GM23338 (cell line): Measurements from ENCODE around the gene SLC36A2.

Source experiments
- POLR2AphosphoS5 ChIP-seq: IDR thresholded peaks from 2 replicates; pipeline ENCODE4 v1.6.1; 2016; ENCODE audit warnings: antibody characterized with exemption, low read depth
- TF ChIP-seq, protein P1 (sequence below), 2 experiments: fragments of 200-600 bp in 1 of 2; sonication (generic) in 1 of 2; conservative IDR thresholded peaks; 2 replicates each; pipeline versions ENCODE4 v1.5.1 to v1.6.1; 2016 to 2017; ENCODE audit warnings: antibody characterized with exemption in 2 of 2, low read depth in 2 of 2, mild to moderate bottlenecking in 2 of 2, moderate library complexity in 1 of 2

DNA sequence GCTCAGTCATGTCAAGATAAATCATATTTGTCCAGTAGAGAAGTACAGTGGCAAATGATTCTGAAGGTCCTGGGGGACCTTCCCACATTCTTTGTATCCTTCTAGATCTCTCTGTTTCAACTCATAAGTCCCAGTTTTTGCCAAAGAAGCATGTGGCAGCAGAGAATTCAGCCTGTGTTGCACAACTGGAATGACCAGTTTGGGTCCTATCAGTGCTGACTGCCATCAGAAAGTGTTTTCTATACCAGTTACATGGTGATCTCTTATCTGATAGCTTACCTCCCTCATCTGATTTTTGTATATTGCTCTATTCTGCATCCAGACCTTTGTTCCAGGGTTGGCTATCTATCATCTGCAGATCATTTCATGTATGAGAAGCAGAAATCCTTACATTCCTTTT lies 72.7 kb downstream of the SLC36A2 start:
- TF ChIP-seq POLR2AphosphoS5 = no peak
- TF ChIP-seq, protein P1, sequence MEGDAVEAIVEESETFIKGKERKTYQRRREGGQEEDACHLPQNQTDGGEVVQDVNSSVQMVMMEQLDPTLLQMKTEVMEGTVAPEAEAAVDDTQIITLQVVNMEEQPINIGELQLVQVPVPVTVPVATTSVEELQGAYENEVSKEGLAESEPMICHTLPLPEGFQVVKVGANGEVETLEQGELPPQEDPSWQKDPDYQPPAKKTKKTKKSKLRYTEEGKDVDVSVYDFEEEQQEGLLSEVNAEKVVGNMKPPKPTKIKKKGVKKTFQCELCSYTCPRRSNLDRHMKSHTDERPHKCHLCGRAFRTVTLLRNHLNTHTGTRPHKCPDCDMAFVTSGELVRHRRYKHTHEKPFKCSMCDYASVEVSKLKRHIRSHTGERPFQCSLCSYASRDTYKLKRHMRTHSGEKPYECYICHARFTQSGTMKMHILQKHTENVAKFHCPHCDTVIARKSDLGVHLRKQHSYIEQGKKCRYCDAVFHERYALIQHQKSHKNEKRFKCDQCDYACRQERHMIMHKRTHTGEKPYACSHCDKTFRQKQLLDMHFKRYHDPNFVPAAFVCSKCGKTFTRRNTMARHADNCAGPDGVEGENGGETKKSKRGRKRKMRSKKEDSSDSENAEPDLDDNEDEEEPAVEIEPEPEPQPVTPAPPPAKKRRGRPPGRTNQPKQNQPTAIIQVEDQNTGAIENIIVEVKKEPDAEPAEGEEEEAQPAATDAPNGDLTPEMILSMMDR (conservative IDR thresholded peaks at IDR 0.05; ENCODE audit: low read depth in 2 of 2) = no peak
